GM12878 (cell line): Measurements from ENCODE around the gene RBMS3. TPM values are rescaled to one million over a fixed set of nuclear protein-coding genes. Genes with fewer than 3 reads are reported as not detected.

Experiments
- ATAC-seq: fragments of 200-7000 bp; cut with Tn5 transposase; 3 replicates; pipeline ENCODE4 v1.9.1; 2020; ENCODE audit warnings: mild to moderate bottlenecking, moderate library complexity
- BruUV-seq: library from RNA; stranded (reverse); fragments of 400-500 nt; replicated peaks from 2 replicates; lab custom pipeline; 2021; lab: Mats Ljungman, UMichigan
- CTCF ChIA-PET: fragments of 300-600 bp; sonication (Branson Sonifier 250); formaldehyde crosslinking; extraction: SDS; loops from one replicate; lab custom pipeline; 2021; ENCODE audit warnings: inconsistent platforms; lab: Yijun Ruan, JAX
- POLR2A ChIA-PET: fragments of 350-600 bp; formaldehyde crosslinking; extraction: SDS; loops from one replicate; lab custom pipeline; 2021; ENCODE audit warnings: inconsistent platforms; lab: Charles Lee
- RAD21 ChIA-PET: fragments of 300-600 bp; sonication (Branson Sonifier 250); formaldehyde crosslinking; loops from one replicate; lab custom pipeline; 2023; ENCODE audit warnings: antibody characterized with exemption; ENCODE audit not compliant: unreplicated experiment; lab: Charles Lee
- SMC1A ChIA-PET: fragments of 300-600 bp; sonication (Branson Sonifier 250); formaldehyde crosslinking; loops from one replicate; lab custom pipeline; 2023; ENCODE audit not compliant: unreplicated experiment, uncharacterized antibody; lab: Charles Lee
- DNase-seq: peaks from one replicate; pipeline ENCODE4 v3.0.0-alpha.2; 2011; ENCODE audit warnings: low read depth, low spot score
- FAIRE-seq: peaks from 3 replicates; lab custom pipeline; 2011; peaks lifted over from hg19 to GRCh38; lab: Jason Lieb, UNC
- H2AFZ ChIP-seq: 2 replicates; pipeline ENCODE4 v1.6.0; 2011; ENCODE audit warnings: low read depth, low read length, control low read depth; ENCODE audit not compliant: control insufficient read depth
- H3K27ac ChIP-seq: 2 replicates; pipeline ENCODE4 v1.5.1; 2011; ENCODE audit warnings: control low read depth; ENCODE audit not compliant: control insufficient read depth, insufficient read depth
- H3K27me3 ChIP-seq, 2 experiments: replicated peaks in 1 of 2; 2 replicates each; pipeline versions ENCODE4 v1.6.0 to v1.6.1; 2011; ENCODE audit warnings: low read length in 1 of 2; ENCODE audit not compliant: control insufficient read depth in 2 of 2, insufficient read depth in 2 of 2
- H3K36me3 ChIP-seq, 2 experiments: 2 replicates each; pipeline ENCODE4 v1.5.1; 2011; ENCODE audit warnings: low read length in 1 of 2; ENCODE audit not compliant: control insufficient read depth in 2 of 2, insufficient read depth in 2 of 2
- H3K4me1 ChIP-seq: 2 replicates; pipeline ENCODE4 v1.6.1; 2011; ENCODE audit warnings: mild to moderate bottlenecking, low read length, moderate library complexity, mixed read lengths; ENCODE audit not compliant: control insufficient read depth, insufficient read depth
- H3K4me2 ChIP-seq: 2 replicates; pipeline ENCODE4 v1.6.0; 2011; ENCODE audit warnings: control low read depth; ENCODE audit not compliant: control insufficient read depth, insufficient read depth
- H3K4me3 ChIP-seq: fragments of 200-600 bp; sonication (generic); 2 replicates; pipeline ENCODE4 v1.5.1; 2016
- H3K79me2 ChIP-seq: 2 replicates; pipeline ENCODE4 v1.6.0; 2011; ENCODE audit warnings: low read length; ENCODE audit not compliant: control insufficient read depth, insufficient read depth
- H3K9ac ChIP-seq: 2 replicates; pipeline ENCODE4 v1.8.0; 2011; ENCODE audit warnings: low read length, control low read depth, mixed read lengths; ENCODE audit not compliant: control insufficient read depth, insufficient read depth
- H3K9me3 ChIP-seq: replicated peaks from 3 replicates; pipeline ENCODE4 v1.5.1; 2011; ENCODE audit warnings: mild to moderate bottlenecking, low read length; ENCODE audit not compliant: control insufficient read depth, insufficient read depth
- H4K20me1 ChIP-seq: 2 replicates; pipeline ENCODE4 v1.6.0; 2011; ENCODE audit not compliant: control insufficient read depth, insufficient read depth
- KAT2A ChIP-seq: conservative IDR thresholded peaks from 2 replicates; pipeline ENCODE4 v1.6.1; 2011; ENCODE audit warnings: low read depth, low read length; ENCODE audit not compliant: control insufficient read depth
- MTA3 ChIP-seq: IDR thresholded peaks from 2 replicates; pipeline ENCODE4 v1.6.1; 2012; ENCODE audit warnings: low read length, inconsistent platforms, borderline replicate concordance
- POU2F2 ChIP-seq: IDR thresholded peaks from 3 replicates; pipeline ENCODE4 v1.6.1; 2011; ENCODE audit warnings: low read depth, mild to moderate bottlenecking, low read length, borderline replicate concordance
- WGBS: methylation state at CpG from one replicate; pipeline ENCODE4 v1.1.6; 2016; ENCODE audit warnings: low lambda C conversion rate; ENCODE audit not compliant: insufficient replicate concordance, insufficient coverage; ENCODE audit errors: missing lambda C conversion rate; 5-methylcytosine and 5-hydroxymethylcytosine counted together
- in situ Hi-C: fragments of 300-500 bp; cut with MboI; formaldehyde crosslinking; loops from 9 replicates; pipeline ENCODE4 v1.14.3; 2018; ENCODE audit warnings: mixed read lengths
- intact Hi-C: fragments of 100-400 bp; cut with micrococcal nuclease; formaldehyde crosslinking; loops from one replicate; pipeline ENCODE4 v1.14.2; 2022; ENCODE audit not compliant: unreplicated experiment
- polyA plus RNA-seq, 11 experiments: library from polyadenylated mRNA; depleted of rRNA in 4 of 11; unstranded in 6 of 11; stranded (reverse) in 5 of 11; fragments of >200 nt; fragmentation: Nextera tagmentation in 4 of 11; fragmentation: Illumina TruSeq in 1 of 11; extraction: Ambion mirVana in 4 of 11; extraction: Trizol in 1 of 11; gene quantifications; 1 replicate in 1 of 11; 2 replicates in 10 of 11; pipeline versions ENCODE4 v1.2.1 to v1.2.3, GENCODE V29; 2011 to 2016; ENCODE audit warnings: inconsistent platforms in 2 of 11, missing spikeins in 2 of 11, low read depth in 1 of 11
- total RNA-seq, 4 experiments: library from RNA; depleted of rRNA in 3 of 4; stranded (reverse); fragments of >200 nt in 3 of 4; fragmentation: Illumina TruSeq in 1 of 4; extraction: Trizol in 1 of 4; gene quantifications; 2 replicates each; pipeline versions ENCODE4 v1.2.1 to v1.2.3, GENCODE V29; 2013 to 2021
- TF ChIP-seq, protein P1 (sequence below): fragments of 450-650 bp; IDR thresholded peaks from 2 replicates; pipeline ENCODE4 v1.6.1; 2016; ENCODE audit warnings: mild to moderate bottlenecking, moderate library complexity, borderline replicate concordance
- TF ChIP-seq, protein P2 (sequence below): fragments of 450-650 bp; IDR thresholded peaks from 2 replicates; pipeline ENCODE4 v1.6.1; 2018; ENCODE audit warnings: borderline replicate concordance, mild to moderate bottlenecking; ENCODE audit not compliant: partially characterized antibody

The RBMS3 gene
- total and polyA plus RNA-seq, 10 of the 15 experiments (the other 5 are each of a cell fraction or from before 2014, with no cell fraction given) = 0.79 to 4.7 (median 3.1) TPM

DNA sequence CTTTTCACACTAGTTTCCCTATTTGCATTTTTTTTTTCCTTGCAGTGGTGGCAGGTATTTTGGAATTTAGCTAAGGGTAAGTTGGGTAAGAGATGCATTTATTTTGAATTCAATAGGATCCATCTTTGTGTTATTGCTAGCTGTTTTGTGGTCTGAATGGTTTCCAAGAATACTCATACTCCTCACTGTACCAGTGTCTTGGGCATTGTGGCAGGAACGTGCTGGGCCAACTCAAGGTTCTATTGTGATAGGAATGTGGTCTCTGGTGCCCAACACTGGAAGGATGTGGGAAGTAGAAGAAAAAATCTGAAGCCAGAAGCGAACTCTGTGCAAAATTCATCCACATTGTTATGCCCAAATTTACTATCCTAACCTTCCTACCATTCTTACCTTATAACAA, 135.6 kb downstream of the RBMS3 start (continued):
- TF ChIP-seq, protein P1, sequence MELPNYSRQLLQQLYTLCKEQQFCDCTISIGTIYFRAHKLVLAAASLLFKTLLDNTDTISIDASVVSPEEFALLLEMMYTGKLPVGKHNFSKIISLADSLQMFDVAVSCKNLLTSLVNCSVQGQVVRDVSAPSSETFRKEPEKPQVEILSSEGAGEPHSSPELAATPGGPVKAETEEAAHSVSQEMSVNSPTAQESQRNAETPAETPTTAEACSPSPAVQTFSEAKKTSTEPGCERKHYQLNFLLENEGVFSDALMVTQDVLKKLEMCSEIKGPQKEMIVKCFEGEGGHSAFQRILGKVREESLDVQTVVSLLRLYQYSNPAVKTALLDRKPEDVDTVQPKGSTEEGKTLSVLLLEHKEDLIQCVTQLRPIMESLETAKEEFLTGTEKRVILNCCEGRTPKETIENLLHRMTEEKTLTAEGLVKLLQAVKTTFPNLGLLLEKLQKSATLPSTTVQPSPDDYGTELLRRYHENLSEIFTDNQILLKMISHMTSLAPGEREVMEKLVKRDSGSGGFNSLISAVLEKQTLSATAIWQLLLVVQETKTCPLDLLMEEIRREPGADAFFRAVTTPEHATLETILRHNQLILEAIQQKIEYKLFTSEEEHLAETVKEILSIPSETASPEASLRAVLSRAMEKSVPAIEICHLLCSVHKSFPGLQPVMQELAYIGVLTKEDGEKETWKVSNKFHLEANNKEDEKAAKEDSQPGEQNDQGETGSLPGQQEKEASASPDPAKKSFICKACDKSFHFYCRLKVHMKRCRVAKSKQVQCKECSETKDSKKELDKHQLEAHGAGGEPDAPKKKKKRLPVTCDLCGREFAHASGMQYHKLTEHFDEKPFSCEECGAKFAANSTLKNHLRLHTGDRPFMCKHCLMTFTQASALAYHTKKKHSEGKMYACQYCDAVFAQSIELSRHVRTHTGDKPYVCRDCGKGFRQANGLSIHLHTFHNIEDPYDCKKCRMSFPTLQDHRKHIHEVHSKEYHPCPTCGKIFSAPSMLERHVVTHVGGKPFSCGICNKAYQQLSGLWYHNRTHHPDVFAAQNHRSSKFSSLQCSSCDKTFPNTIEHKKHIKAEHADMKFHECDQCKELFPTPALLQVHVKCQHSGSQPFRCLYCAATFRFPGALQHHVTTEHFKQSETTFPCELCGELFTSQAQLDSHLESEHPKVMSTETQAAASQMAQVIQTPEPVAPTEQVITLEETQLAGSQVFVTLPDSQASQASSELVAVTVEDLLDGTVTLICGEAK = no peak
- TF ChIP-seq MTA3 (no peak), KAT2A (no peak), POU2F2 (no peak)

DNA sequence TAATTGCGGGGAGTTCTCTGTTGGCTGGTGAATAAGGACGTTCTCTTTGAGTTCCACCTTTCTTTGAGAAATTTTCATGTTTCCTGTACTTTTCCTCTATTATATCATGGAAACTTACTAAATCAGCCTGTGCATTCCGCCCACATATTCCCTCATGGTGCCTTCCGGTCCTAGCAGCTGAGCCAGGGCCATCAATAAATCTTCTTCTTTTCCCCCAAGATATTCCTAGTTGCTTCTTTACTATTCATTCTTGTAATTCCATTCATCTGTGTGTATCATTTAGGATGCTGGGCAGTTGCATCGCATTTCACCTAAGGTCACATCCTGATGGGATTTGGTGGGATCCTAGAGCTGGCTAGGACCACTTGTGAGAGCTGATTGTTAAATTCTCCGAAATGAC, 139.2 kb downstream of the RBMS3 start:
- intact Hi-C loops (no loop called here), in situ Hi-C loops (no loop called here)
- Histone ChIP-seq H3K4me3 (no peak overlapping the region), H3K9ac (no peak overlapping the region), H3K79me2 (no peaks in the 10 kb centered on the region), H3K36me3 (no peaks in the 10 kb centered on the region), H3K4me2 (no peak overlapping the region), H3K4me1 (no peaks in the 10 kb centered on the region), H4K20me1 (no peaks in the 10 kb centered on the region), H3K9me3 (no peaks in the 10 kb centered on the region; the same call in 2 of the 3 replicates), H3K27ac (no peak overlapping the region), H3K27me3 (no peaks in the 10 kb centered on the region), H2AFZ (no peak overlapping the region)
- ATAC-seq (no peak), FAIRE-seq (no peak), DNase-seq (no peak)
- ChIA-PET SMC1A (interaction anchor here (0.5 to 1.8 kb wide), 4 partner anchors 15 to 503 kb away, joined by 3 to 4 read pairs (median 3); no protein-coding TSS in a partner anchor), CTCF (interaction anchor here (0.6 to 1.2 kb wide), 2 partner anchors 11 to 54 kb away, joined by 3 read pairs; no protein-coding TSS in a partner anchor), POLR2A (interaction anchor here (0.7 kb wide), 2 partner anchors 39 to 75 kb away, joined by 3 read pairs; no protein-coding TSS in a partner anchor), RAD21 (interaction anchor here (1.1 kb wide), 1 partner anchor 23 kb away, joined by 3 read pairs; no protein-coding TSS in a partner anchor)
- 82% methylated on average over 6 of the region's 6 CpGs for WGBS
- TF ChIP-seq, protein P2, sequence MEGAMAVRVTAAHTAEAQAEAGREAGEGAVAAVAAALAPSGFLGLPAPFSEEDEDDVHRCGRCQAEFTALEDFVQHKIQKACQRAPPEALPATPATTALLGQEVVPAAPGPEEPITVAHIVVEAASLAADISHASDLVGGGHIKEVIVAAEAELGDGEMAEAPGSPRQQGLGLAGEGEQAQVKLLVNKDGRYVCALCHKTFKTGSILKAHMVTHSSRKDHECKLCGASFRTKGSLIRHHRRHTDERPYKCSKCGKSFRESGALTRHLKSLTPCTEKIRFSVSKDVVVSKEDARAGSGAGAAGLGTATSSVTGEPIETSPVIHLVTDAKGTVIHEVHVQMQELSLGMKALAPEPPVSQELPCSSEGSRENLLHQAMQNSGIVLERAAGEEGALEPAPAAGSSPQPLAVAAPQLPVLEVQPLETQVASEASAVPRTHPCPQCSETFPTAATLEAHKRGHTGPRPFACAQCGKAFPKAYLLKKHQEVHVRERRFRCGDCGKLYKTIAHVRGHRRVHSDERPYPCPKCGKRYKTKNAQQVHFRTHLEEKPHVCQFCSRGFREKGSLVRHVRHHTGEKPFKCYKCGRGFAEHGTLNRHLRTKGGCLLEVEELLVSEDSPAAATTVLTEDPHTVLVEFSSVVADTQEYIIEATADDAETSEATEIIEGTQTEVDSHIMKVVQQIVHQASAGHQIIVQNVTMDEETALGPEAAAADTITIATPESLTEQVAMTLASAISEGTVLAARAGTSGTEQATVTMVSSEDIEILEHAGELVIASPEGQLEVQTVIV = no peak
- BruUV-seq = no TSS peak
